Transverse colon (tissue), 4 donors: ENCODE data around the gene HS3ST4.

Experiments used
- POLR2A ChIP-seq: fragments of 450-650 bp; IDR thresholded peaks from one replicate; pipeline ENCODE4 v1.6.1; 2016; ENCODE audit warnings: antibody characterized with exemption, mild to moderate bottlenecking, moderate library complexity
- POLR2AphosphoS5 ChIP-seq, 3 donors: sonication (generic); formaldehyde crosslinking; IDR thresholded peaks; one replicate each; pipeline ENCODE4 v1.6.1; 2016; ENCODE audit warnings: antibody characterized with exemption in 3 of 3
- TF ChIP-seq, protein P1 (sequence below), 5 experiments: fragments of 200-600 bp in 3 of 5; fragments of 450-650 bp in 2 of 5; sonication (generic) in 3 of 5; IDR thresholded peaks; 1 replicate in 2 of 5; 2 replicates in 3 of 5; pipeline ENCODE4 v1.5.1; 2016 to 2017; ENCODE audit warnings: antibody characterized with exemption in 5 of 5, inconsistent platforms in 3 of 5, mild to moderate bottlenecking in 2 of 5, moderate library complexity in 1 of 5

DNA sequence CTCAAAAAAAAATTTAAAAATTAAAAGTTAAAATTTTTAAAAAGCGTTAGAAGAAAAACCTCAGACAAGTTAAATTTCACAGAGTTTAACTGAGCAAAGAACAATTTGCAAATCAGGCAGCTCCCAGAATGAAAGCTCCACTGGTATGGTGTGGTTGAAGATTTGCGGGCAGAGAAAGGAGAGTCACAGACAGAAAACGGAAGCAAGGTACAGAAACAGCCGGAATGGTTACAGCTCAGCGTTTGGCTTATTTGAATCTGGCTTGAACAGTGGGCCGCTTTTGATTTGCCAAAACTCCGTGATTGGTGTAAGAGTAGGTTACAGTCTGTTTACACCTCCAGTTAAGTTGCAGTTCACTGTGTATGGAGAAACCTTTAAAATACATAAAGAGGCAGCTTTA lies 297.1 kb downstream of the HS3ST4 start:
- TF ChIP-seq, protein P1, sequence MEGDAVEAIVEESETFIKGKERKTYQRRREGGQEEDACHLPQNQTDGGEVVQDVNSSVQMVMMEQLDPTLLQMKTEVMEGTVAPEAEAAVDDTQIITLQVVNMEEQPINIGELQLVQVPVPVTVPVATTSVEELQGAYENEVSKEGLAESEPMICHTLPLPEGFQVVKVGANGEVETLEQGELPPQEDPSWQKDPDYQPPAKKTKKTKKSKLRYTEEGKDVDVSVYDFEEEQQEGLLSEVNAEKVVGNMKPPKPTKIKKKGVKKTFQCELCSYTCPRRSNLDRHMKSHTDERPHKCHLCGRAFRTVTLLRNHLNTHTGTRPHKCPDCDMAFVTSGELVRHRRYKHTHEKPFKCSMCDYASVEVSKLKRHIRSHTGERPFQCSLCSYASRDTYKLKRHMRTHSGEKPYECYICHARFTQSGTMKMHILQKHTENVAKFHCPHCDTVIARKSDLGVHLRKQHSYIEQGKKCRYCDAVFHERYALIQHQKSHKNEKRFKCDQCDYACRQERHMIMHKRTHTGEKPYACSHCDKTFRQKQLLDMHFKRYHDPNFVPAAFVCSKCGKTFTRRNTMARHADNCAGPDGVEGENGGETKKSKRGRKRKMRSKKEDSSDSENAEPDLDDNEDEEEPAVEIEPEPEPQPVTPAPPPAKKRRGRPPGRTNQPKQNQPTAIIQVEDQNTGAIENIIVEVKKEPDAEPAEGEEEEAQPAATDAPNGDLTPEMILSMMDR (IDR thresholded peaks at IDR 0.05): no peak
- TF ChIP-seq POLR2A (no peak), POLR2AphosphoS5 (IDR thresholded peaks at IDR 0.05) (no peak)
